DND-41 (cell line): ENCODE measurements around the gene SLC25A21.

ENCODE experiments used
- EZH2 ChIP-seq: IDR thresholded peaks from 3 replicates; pipeline ENCODE4 v1.6.1; 2012; ENCODE audit warnings: borderline replicate concordance, low read depth, mild to moderate bottlenecking, moderate library complexity, low read length, inconsistent platforms; ENCODE audit not compliant: severe bottlenecking
- TF ChIP-seq, protein P1 (sequence below): IDR thresholded peaks from 2 replicates; pipeline ENCODE4 v1.5.1; 2012; ENCODE audit warnings: borderline replicate concordance, low read length, moderate library complexity, mild to moderate bottlenecking; ENCODE audit not compliant: poor library complexity, severe bottlenecking; ENCODE audit errors: extremely low read depth

GRCh38 chr14:36939265-36939664, 233.1 kb downstream of the SLC25A21 start:
- TF ChIP-seq, protein P1, sequence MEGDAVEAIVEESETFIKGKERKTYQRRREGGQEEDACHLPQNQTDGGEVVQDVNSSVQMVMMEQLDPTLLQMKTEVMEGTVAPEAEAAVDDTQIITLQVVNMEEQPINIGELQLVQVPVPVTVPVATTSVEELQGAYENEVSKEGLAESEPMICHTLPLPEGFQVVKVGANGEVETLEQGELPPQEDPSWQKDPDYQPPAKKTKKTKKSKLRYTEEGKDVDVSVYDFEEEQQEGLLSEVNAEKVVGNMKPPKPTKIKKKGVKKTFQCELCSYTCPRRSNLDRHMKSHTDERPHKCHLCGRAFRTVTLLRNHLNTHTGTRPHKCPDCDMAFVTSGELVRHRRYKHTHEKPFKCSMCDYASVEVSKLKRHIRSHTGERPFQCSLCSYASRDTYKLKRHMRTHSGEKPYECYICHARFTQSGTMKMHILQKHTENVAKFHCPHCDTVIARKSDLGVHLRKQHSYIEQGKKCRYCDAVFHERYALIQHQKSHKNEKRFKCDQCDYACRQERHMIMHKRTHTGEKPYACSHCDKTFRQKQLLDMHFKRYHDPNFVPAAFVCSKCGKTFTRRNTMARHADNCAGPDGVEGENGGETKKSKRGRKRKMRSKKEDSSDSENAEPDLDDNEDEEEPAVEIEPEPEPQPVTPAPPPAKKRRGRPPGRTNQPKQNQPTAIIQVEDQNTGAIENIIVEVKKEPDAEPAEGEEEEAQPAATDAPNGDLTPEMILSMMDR: no peak
- TF ChIP-seq EZH2: no peak
